Colonic mucosa (tissue), 4 donors: Measurements from ENCODE around the gene CHMP5. TPM values are rescaled to one million over a fixed set of nuclear protein-coding genes. Genes with fewer than 3 reads are reported as not detected.

Experiments used
- DNase-seq: peaks from one replicate; pipeline ENCODE4 v3.0.0-alpha.2; 2020
- H3K27ac ChIP-seq: fragments of 200-600 bp; one replicate; pipeline ENCODE4 v1.8.0; 2021
- H3K27me3 ChIP-seq: fragments of 200-600 bp; one replicate; pipeline ENCODE4 v1.8.0; 2021
- H3K36me3 ChIP-seq: fragments of 200-600 bp; one replicate; pipeline ENCODE4 v1.8.0; 2021
- H3K4me1 ChIP-seq: fragments of 200-600 bp; one replicate; pipeline ENCODE4 v1.8.0; 2021; ENCODE audit warnings: mild to moderate bottlenecking
- H3K4me3 ChIP-seq: fragments of 200-600 bp; one replicate; pipeline ENCODE4 v1.8.0; 2021
- H3K9ac ChIP-seq, 2 donors: one replicate each; pipeline ENCODE4 v1.7.0; 2013; ENCODE audit warnings: control low read depth in 2 of 2, low read depth in 2 of 2, low read length in 2 of 2
- H3K9me3 ChIP-seq: fragments of 200-600 bp; one replicate; pipeline ENCODE4 v1.8.0; 2021
- CTCF ChIP-seq: fragments of 200-600 bp; IDR thresholded peaks from one replicate; pipeline ENCODE4 v1.8.0; 2022; ENCODE audit warnings: antibody characterized with exemption, mild to moderate bottlenecking
- intact Hi-C: fragments of 100-400 bp; cut with DNase I; formaldehyde crosslinking; loops from one replicate; pipeline ENCODE4 v1.14.1; 2022
- total RNA-seq, 2 donors: library from RNA; stranded (reverse); fragmentation: NEBNext Ultra II Directional in 1 of 2; extraction: Animal tissue kit (Norgen Biotek cat#: 25700) in 1 of 2; gene quantifications; one replicate each; pipeline ENCODE4 v1.2.1, GENCODE V29; 2021
- donor health status: healthy.
- donor health status: DM: no; HTN: no; CAD: no.
- donor health status: DM: no; HTN: no; CAD: no.

CHMP5 gene
- total RNA-seq, 2 donors from 2014 or later: 60.3 to 97.0 TPM

- Histone ChIP-seq H3K9ac (no peak overlapping the region), H3K4me3 (no peak overlapping the region), H3K36me3 (no peaks in the 10 kb centered on the region), H3K27me3 (no peaks in the 10 kb centered on the region), H3K4me1 (no peaks in the 10 kb centered on the region), H3K9me3 (no peaks in the 10 kb centered on the region), H3K27ac (no peak overlapping the region)
- intact Hi-C loops: loop anchor here (2.0 kb wide), 1 partner anchor 143 kb away; no protein-coding TSS in a partner anchor
- TF ChIP-seq CTCF: peak; percentile 72
- peak; percentile 88 for DNase-seq
Observed at GRCh38 chr9:33225319-33226147, 39.3 kb upstream of the CHMP5 start.

GRCh38 chr9:33227008-33227398, 37.8 kb upstream of the CHMP5 start:
- Histone ChIP-seq H3K27me3 (no peaks in the 10 kb centered on the region), H3K9ac (no peak overlapping the region), H3K4me1 (no peaks in the 10 kb centered on the region), H3K36me3 (no peaks in the 10 kb centered on the region), H3K4me3 (no peak overlapping the region), H3K9me3 (no peaks in the 10 kb centered on the region), H3K27ac (no peak overlapping the region)
- TF ChIP-seq CTCF: no peak
- intact Hi-C loops: no loop called here
- DNase-seq: no peak

- Histone ChIP-seq H3K4me1 (no peaks in the 10 kb centered on the region), H3K27ac (no peak overlapping the region), H3K9ac (no peak overlapping the region), H3K27me3 (no peaks in the 10 kb centered on the region), H3K4me3 (no peak overlapping the region), H3K36me3 (no peaks in the 10 kb centered on the region), H3K9me3 (no peaks in the 10 kb centered on the region)
- intact Hi-C loops: no loop called here
- TF ChIP-seq CTCF: no peak
- no peak for DNase-seq
Observed at GRCh38 chr9:33227741-33228140, 37.1 kb upstream of the CHMP5 start.

DNA sequence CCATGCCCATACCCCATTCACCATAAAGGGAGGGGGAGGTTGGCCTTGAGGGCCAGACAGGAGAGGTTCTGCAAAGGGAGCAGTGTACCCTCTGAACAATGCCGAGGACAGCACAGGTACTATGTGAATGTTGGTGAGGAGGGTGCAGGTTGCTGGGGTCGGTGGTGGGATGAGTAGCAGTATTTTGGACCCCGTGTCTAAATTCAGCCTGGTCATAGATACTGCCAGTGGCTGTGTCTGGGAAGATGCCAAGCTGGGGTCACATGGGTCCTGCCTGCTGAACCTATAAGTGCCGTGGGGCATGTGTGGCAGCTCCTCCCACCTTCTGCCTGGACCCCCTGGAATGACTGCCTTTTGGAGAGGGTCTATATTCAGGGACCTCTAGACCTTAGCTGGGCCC, 36.2 kb upstream of the CHMP5 start:
- Histone ChIP-seq H3K9me3 (no peaks in the 10 kb centered on the region), H3K27ac (no peak overlapping the region), H3K4me1 (no peaks in the 10 kb centered on the region), H3K27me3 (no peaks in the 10 kb centered on the region), H3K36me3 (no peaks in the 10 kb centered on the region), H3K9ac (peak overlapping the region in 1 of 2 donors; percentile 9), H3K4me3 (no peak overlapping the region)
- intact Hi-C loops: no loop called here
- no peak for TF ChIP-seq CTCF
- no peak for DNase-seq

GRCh38 chr9:33229359-33230114, 35.3 kb upstream of the CHMP5 start:
- peak; percentile 55 for TF ChIP-seq CTCF
- intact Hi-C loops: no loop called here
- Histone ChIP-seq H3K9me3 (no peaks in the 10 kb centered on the region), H3K4me3 (no peak overlapping the region), H3K36me3 (no peaks in the 10 kb centered on the region), H3K27me3 (no peaks in the 10 kb centered on the region), H3K27ac (peak overlapping the region; percentile 77), H3K4me1 (no peaks in the 10 kb centered on the region), H3K9ac (peak overlapping the region in 1 of 2 donors; percentile 9)
- DNase-seq: peak; percentile 97
